Right lobe of liver (tissue), 6 donors: ENCODE data around the gene ADSS1. TPM values are rescaled to one million over a fixed set of nuclear protein-coding genes. Genes with fewer than 3 reads are reported as not detected.

Source experiments
- ATAC-seq, 4 donors: fragments of 200-7000 bp; cut with Tn5 transposase; one replicate each; pipeline ENCODE4 v1.9.1; 2020; ENCODE audit warnings: mild to moderate bottlenecking in 4 of 4, moderate library complexity in 4 of 4
- DNase-seq, 3 donors: peaks; one replicate each; pipeline ENCODE4 v3.0.0-alpha.2; 2020
- H3K27ac ChIP-seq, 3 donors: fragments of 200-600 bp; one replicate each; pipeline ENCODE4 v1.8.0; 2022
- H3K27me3 ChIP-seq, 2 donors: fragments of 200-600 bp; one replicate each; pipeline ENCODE4 v1.8.0; 2022
- H3K36me3 ChIP-seq, 4 donors: fragments of 200-600 bp; sonication (generic) in 1 of 4; one replicate each; pipeline versions ENCODE4 v1.5.1 to v1.8.0; 2017 to 2022; ENCODE audit warnings: control low read depth in 1 of 4
- H3K4me1 ChIP-seq, 4 donors: fragments of 200-600 bp; sonication (generic) in 1 of 4; one replicate each; pipeline versions ENCODE4 v1.5.1 to v1.8.0; 2017 to 2022; ENCODE audit warnings: control low read depth in 1 of 4
- H3K4me3 ChIP-seq, 3 donors: fragments of 200-600 bp; one replicate each; pipeline ENCODE4 v1.8.0; 2022
- H3K9me3 ChIP-seq, 4 donors: fragments of 200-600 bp; sonication (generic) in 1 of 4; one replicate each; pipeline versions ENCODE4 v1.5.1 to v1.8.0; 2017 to 2022; ENCODE audit warnings: control low read depth in 1 of 4
- CTCF ChIP-seq, 4 donors: fragments of 200-600 bp in 3 of 4; fragments of 450-650 bp in 1 of 4; IDR thresholded peaks; one replicate each; pipeline versions ENCODE4 v1.5.1 to v1.8.0; 2016 to 2022; ENCODE audit warnings: antibody characterized with exemption in 4 of 4, mild to moderate bottlenecking in 2 of 4
- POLR2A ChIP-seq: fragments of 450-650 bp; IDR thresholded peaks from one replicate; pipeline ENCODE4 v1.6.1; 2017; ENCODE audit warnings: antibody characterized with exemption, mild to moderate bottlenecking
- WGBS: methylation state at CpG from one replicate; pipeline ENCODE4 v1.1.6; 2018; ENCODE audit warnings: low coverage, low lambda C conversion rate; ENCODE audit not compliant: insufficient coverage; ENCODE audit errors: missing lambda C conversion rate; 5-methylcytosine and 5-hydroxymethylcytosine counted together
- intact Hi-C, 2 donors: fragments of 100-400 bp; cut with DNase I; formaldehyde crosslinking; loops; one replicate each; pipeline versions ENCODE4 v1.11.2 to v1.14.1; 2022
- total RNA-seq, 6 experiments: library from RNA; depleted of rRNA in 2 of 6; stranded (reverse); fragments of >200 nt in 2 of 6; fragmentation: NEBNext Ultra II Directional in 3 of 6; extraction: Animal tissue kit (Norgen Biotek cat#: 25700) in 3 of 6; gene quantifications; one replicate each; pipeline versions ENCODE4 v1.1.0 to v1.2.4, GENCODE V29; 2016 to 2023
- donor health status: DM: no; HTN: yes; CAD: no.
- donor health status: DM: no; HTN: no; CAD: no.
- donor health status: DM: no; HTN: no; CAD: no.
- donor health status: DM: no; HTN: yes; CAD: no.
- donor health status: DM: no; HTN: yes; CAD: no.

Gene ADSS1
- total RNA-seq, 6 experiments from 2014 or later = 8.1 to 50.5 (median 36.8) TPM

GRCh38 chr14:104704252-104704651, 19.8 kb upstream of the ADSS1 start:
- Histone ChIP-seq H3K27ac (no peak overlapping the region), H3K9me3 (no peaks in the 10 kb centered on the region), H3K4me3 (no peak overlapping the region), H3K27me3 (no peaks in the 10 kb centered on the region), H3K36me3 (peaks cover 0 to 21% (median 11%) of the 10 kb centered on the region in 4 donors), H3K4me1 (no peaks in the 10 kb centered on the region)
- ATAC-seq (no peak), DNase-seq (no peak)
- intact Hi-C loops = no loop called here
- WGBS = 94% methylated on average over 10 of the region's 22 CpGs
- TF ChIP-seq POLR2A (no peak), CTCF (IDR thresholded peaks at IDR 0.05) (no peak)

GRCh38 chr14:104705340-104706047, 18.5 kb upstream of the ADSS1 start:
- no peak for ATAC-seq
- no peaks in the 10 kb centered on the region for H3K9me3 ChIP-seq
- no peak overlapping the region for H3K4me3 ChIP-seq
- intact Hi-C loops = loop anchor here in 1 of 2 donors (5.0 kb wide), 1 partner anchor 53 kb away; no protein-coding TSS in a partner anchor
- H3K27me3 ChIP-seq = no peaks in the 10 kb centered on the region
- 100% methylated on average over 3 of the region's 21 CpGs for WGBS
- H3K36me3 ChIP-seq = peaks cover 0 to 30% (median 15%) of the 10 kb centered on the region in 4 donors
- H3K27ac ChIP-seq = no peak overlapping the region
- TF ChIP-seq CTCF (IDR thresholded peaks at IDR 0.05) = no peak
- no peak for TF ChIP-seq POLR2A
- no peak for DNase-seq
- no peaks in the 10 kb centered on the region for H3K4me1 ChIP-seq

GRCh38 chr14:104706733-104707607, 17.1 kb upstream of the ADSS1 start:
- H3K27ac ChIP-seq = no peak overlapping the region
- WGBS = 100% methylated on average over 1 of the region's 28 CpGs
- H3K9me3 ChIP-seq = no peaks in the 10 kb centered on the region
- intact Hi-C loops = loop anchor here in 1 of 2 donors (5.0 kb wide), 1 partner anchor 55 kb away; no protein-coding TSS in a partner anchor
- no peaks in the 10 kb centered on the region for H3K27me3 ChIP-seq
- TF ChIP-seq POLR2A (no peak), CTCF (IDR thresholded peaks at IDR 0.05) (no peak)
- no peak overlapping the region for H3K4me3 ChIP-seq
- ATAC-seq (no peak), DNase-seq (no peak)
- H3K36me3 ChIP-seq = peaks cover 0 to 44% (median 23%) of the 10 kb centered on the region in 4 donors
- no peaks in the 10 kb centered on the region for H3K4me1 ChIP-seq

GRCh38 chr14:104707608-104708595, 16.1 kb upstream of the ADSS1 start:
- no peak for TF ChIP-seq POLR2A
- TF ChIP-seq CTCF (IDR thresholded peaks at IDR 0.05) = no peak
- no peaks in the 10 kb centered on the region for H3K27me3 ChIP-seq
- WGBS = 60% methylated on average over 1 of the region's 34 CpGs
- H3K27ac ChIP-seq = no peak overlapping the region
- ATAC-seq = peak in 2 of 4 donors; percentile 4 to 8
- no peaks in the 10 kb centered on the region for H3K9me3 ChIP-seq
- no peaks in the 10 kb centered on the region for H3K4me1 ChIP-seq
- H3K4me3 ChIP-seq = no peak overlapping the region
- DNase-seq = no peak
- H3K36me3 ChIP-seq = peaks cover 0 to 51% (median 27%) of the 10 kb centered on the region in 4 donors
- intact Hi-C loops = loop anchor here in 1 of 2 donors (5.0 kb wide), 1 partner anchor 56 kb away; no protein-coding TSS in a partner anchor
